SK-N-SH treated with all-trans-retinoic acid at 6 μM for 48 hours (cell line): ENCODE data around the gene KCP.

Experiments used
- ATAC-seq: fragments of 200-7000 bp; cut with Tn5 transposase; 3 replicates; pipeline ENCODE4 v1.9.1; 2020; ENCODE audit warnings: mild to moderate bottlenecking, moderate library complexity
- ARNTL ChIP-seq: fragments of 450-650 bp; formaldehyde crosslinking; IDR thresholded peaks from 2 replicates; pipeline ENCODE4 v1.5.0; 2020; ENCODE audit warnings: low read depth, mild to moderate bottlenecking, moderate library complexity, borderline replicate concordance
- BACH2 ChIP-seq: fragments of 250-450 bp; sonication (Bioruptor Pico); IDR thresholded peaks from 2 replicates; pipeline ENCODE4 v1.9.0; 2021; ENCODE audit warnings: mild to moderate bottlenecking, borderline replicate concordance
- CREB5 ChIP-seq: fragments of 250-450 bp; sonication (Bioruptor Pico); IDR thresholded peaks from 2 replicates; pipeline ENCODE4 v1.5.1; 2020; ENCODE audit warnings: low read depth, mild to moderate bottlenecking, moderate library complexity
- CSRNP3 ChIP-seq: fragments of 250-450 bp; sonication (Bioruptor Pico); IDR thresholded peaks from 2 replicates; pipeline ENCODE4 v1.5.1; 2021; ENCODE audit warnings: mild to moderate bottlenecking, moderate library complexity
- ESRRG ChIP-seq: fragments of 250-450 bp; sonication (Bioruptor Pico); IDR thresholded peaks from 2 replicates; pipeline ENCODE4 v1.6.1; 2021; ENCODE audit warnings: mild to moderate bottlenecking
- GLIS3 ChIP-seq: fragments of 250-450 bp; sonication (Bioruptor Pico); IDR thresholded peaks from 2 replicates; pipeline ENCODE4 v1.5.0; 2020; ENCODE audit warnings: mild to moderate bottlenecking, moderate library complexity
- OSR1 ChIP-seq: fragments of 250-450 bp; sonication (Bioruptor Pico); IDR thresholded peaks from 2 replicates; pipeline ENCODE4 v1.8.0; 2022; ENCODE audit warnings: moderate library complexity, mild to moderate bottlenecking, inconsistent platforms
- PPARA ChIP-seq: fragments of 250-450 bp; sonication (Bioruptor Pico); IDR thresholded peaks from 2 replicates; pipeline ENCODE4 v1.5.0; 2020; ENCODE audit warnings: mild to moderate bottlenecking, borderline replicate concordance
- RARB ChIP-seq: fragments of 250-450 bp; sonication (Bioruptor Pico); IDR thresholded peaks from 2 replicates; pipeline ENCODE4 v1.8.0; 2021; ENCODE audit warnings: mild to moderate bottlenecking, moderate library complexity
- SNAI2 ChIP-seq: fragments of 250-450 bp; sonication (Bioruptor Pico); IDR thresholded peaks from 2 replicates; pipeline ENCODE4 v1.5.0; 2020; ENCODE audit warnings: mild to moderate bottlenecking, moderate library complexity
- TCF4 ChIP-seq: fragments of 250-450 bp; sonication (Bioruptor Pico); IDR thresholded peaks from 2 replicates; pipeline ENCODE4 v1.8.0; 2021; ENCODE audit warnings: mild to moderate bottlenecking, moderate library complexity, borderline replicate concordance
- ZC3H10 ChIP-seq: fragments of 250-450 bp; sonication (Bioruptor Pico); IDR thresholded peaks from 2 replicates; pipeline ENCODE4 v1.5.1; 2021; ENCODE audit warnings: mild to moderate bottlenecking, moderate library complexity
- ZFP3 ChIP-seq: fragments of 250-450 bp; sonication (Bioruptor Pico); IDR thresholded peaks from 2 replicates; pipeline ENCODE4 v1.5.0; 2020; ENCODE audit warnings: mild to moderate bottlenecking, moderate library complexity
- ZFP30 ChIP-seq: fragments of 450-650 bp; formaldehyde crosslinking; IDR thresholded peaks from 2 replicates; pipeline ENCODE4 v1.5.0; 2022; ENCODE audit warnings: mild to moderate bottlenecking, moderate library complexity
- ZNF565 ChIP-seq: fragments of 450-650 bp; formaldehyde crosslinking; conservative IDR thresholded peaks from 2 replicates; pipeline ENCODE4 v1.5.0; 2020; ENCODE audit warnings: low read depth, mild to moderate bottlenecking, moderate library complexity
- ZNF70 ChIP-seq: fragments of 450-650 bp; formaldehyde crosslinking; IDR thresholded peaks from 2 replicates; pipeline ENCODE4 v1.5.0; 2020; ENCODE audit warnings: mild to moderate bottlenecking, moderate library complexity
- ZNF8 ChIP-seq: fragments of 450-650 bp; formaldehyde crosslinking; IDR thresholded peaks from 2 replicates; pipeline ENCODE4 v1.5.0; 2020; ENCODE audit warnings: mild to moderate bottlenecking, moderate library complexity
- TF ChIP-seq, protein P1 (sequence below): fragments of 250-450 bp; sonication (Bioruptor Pico); IDR thresholded peaks from 2 replicates; pipeline ENCODE4 v1.8.0; 2021; ENCODE audit warnings: low read depth, mild to moderate bottlenecking, moderate library complexity, borderline replicate concordance
- TF ChIP-seq, protein P2 (sequence below): fragments of 250-450 bp; sonication (Bioruptor Pico); IDR thresholded peaks from 2 replicates; pipeline ENCODE4 v1.5.0; 2020; ENCODE audit warnings: mild to moderate bottlenecking, moderate library complexity
- TF ChIP-seq, protein P3 (sequence below): fragments of 250-450 bp; sonication (Bioruptor Pico); IDR thresholded peaks from 2 replicates; pipeline ENCODE4 v1.8.0; 2020; ENCODE audit warnings: mild to moderate bottlenecking, moderate library complexity, borderline replicate concordance

KCP gene

GRCh38 chr7:128849804-128850490 lies 60.6 kb downstream of the KCP start:
- no peak for ATAC-seq

GRCh38 chr7:128849156-128849515 lies 61.4 kb downstream of the KCP start:
- no peak for ATAC-seq
- TF ChIP-seq TCF4 (CRISPR knock-in tag) (no peak), CSRNP3 (no peak), PPARA (CRISPR knock-in tag) (no peak), RARB (CRISPR knock-in tag) (no peak), OSR1 (CRISPR knock-in tag) (no peak), BACH2 (CRISPR knock-in tag) (no peak), GLIS3 (CRISPR knock-in tag) (no peak), CREB5 (CRISPR knock-in tag) (no peak), ZNF70 (CRISPR knock-in tag) (no peak), ESRRG (CRISPR knock-in tag) (no peak), SNAI2 (CRISPR knock-in tag) (no peak), ZFP3 (CRISPR knock-in tag) (no peak), ZC3H10 (CRISPR knock-in tag) (no peak)
- TF ChIP-seq, protein P1, sequence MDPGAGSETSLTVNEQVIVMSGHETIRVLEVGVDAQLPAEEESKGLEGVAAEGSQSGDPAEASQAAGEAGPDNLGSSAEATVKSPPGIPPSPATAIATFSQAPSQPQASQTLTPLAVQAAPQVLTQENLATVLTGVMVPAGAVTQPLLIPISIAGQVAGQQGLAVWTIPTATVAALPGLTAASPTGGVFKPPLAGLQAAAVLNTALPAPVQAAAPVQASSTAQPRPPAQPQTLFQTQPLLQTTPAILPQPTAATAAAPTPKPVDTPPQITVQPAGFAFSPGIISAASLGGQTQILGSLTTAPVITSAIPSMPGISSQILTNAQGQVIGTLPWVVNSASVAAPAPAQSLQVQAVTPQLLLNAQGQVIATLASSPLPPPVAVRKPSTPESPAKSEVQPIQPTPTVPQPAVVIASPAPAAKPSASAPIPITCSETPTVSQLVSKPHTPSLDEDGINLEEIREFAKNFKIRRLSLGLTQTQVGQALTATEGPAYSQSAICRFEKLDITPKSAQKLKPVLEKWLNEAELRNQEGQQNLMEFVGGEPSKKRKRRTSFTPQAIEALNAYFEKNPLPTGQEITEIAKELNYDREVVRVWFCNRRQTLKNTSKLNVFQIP = no peak
- TF ChIP-seq, protein P2, sequence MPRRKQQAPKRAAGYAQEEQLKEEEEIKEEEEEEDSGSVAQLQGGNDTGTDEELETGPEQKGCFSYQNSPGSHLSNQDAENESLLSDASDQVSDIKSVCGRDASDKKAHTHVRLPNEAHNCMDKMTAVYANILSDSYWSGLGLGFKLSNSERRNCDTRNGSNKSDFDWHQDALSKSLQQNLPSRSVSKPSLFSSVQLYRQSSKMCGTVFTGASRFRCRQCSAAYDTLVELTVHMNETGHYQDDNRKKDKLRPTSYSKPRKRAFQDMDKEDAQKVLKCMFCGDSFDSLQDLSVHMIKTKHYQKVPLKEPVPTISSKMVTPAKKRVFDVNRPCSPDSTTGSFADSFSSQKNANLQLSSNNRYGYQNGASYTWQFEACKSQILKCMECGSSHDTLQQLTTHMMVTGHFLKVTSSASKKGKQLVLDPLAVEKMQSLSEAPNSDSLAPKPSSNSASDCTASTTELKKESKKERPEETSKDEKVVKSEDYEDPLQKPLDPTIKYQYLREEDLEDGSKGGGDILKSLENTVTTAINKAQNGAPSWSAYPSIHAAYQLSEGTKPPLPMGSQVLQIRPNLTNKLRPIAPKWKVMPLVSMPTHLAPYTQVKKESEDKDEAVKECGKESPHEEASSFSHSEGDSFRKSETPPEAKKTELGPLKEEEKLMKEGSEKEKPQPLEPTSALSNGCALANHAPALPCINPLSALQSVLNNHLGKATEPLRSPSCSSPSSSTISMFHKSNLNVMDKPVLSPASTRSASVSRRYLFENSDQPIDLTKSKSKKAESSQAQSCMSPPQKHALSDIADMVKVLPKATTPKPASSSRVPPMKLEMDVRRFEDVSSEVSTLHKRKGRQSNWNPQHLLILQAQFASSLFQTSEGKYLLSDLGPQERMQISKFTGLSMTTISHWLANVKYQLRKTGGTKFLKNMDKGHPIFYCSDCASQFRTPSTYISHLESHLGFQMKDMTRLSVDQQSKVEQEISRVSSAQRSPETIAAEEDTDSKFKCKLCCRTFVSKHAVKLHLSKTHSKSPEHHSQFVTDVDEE (CRISPR knock-in tag) = no peak

More at GRCh38 chr7:128849804-128850490, 60.6 kb downstream of the KCP start:
- TF ChIP-seq ZFP30 (no peak), ESRRG (CRISPR knock-in tag) (no peak), PPARA (CRISPR knock-in tag) (no peak), BACH2 (CRISPR knock-in tag) (no peak), CREB5 (CRISPR knock-in tag) (no peak), ARNTL (no peak), OSR1 (CRISPR knock-in tag) (no peak), GLIS3 (CRISPR knock-in tag) (no peak), ZNF565 (CRISPR knock-in tag) (no peak), ZNF8 (CRISPR knock-in tag) (no peak), SNAI2 (CRISPR knock-in tag) (no peak)
- TF ChIP-seq, protein P3, sequence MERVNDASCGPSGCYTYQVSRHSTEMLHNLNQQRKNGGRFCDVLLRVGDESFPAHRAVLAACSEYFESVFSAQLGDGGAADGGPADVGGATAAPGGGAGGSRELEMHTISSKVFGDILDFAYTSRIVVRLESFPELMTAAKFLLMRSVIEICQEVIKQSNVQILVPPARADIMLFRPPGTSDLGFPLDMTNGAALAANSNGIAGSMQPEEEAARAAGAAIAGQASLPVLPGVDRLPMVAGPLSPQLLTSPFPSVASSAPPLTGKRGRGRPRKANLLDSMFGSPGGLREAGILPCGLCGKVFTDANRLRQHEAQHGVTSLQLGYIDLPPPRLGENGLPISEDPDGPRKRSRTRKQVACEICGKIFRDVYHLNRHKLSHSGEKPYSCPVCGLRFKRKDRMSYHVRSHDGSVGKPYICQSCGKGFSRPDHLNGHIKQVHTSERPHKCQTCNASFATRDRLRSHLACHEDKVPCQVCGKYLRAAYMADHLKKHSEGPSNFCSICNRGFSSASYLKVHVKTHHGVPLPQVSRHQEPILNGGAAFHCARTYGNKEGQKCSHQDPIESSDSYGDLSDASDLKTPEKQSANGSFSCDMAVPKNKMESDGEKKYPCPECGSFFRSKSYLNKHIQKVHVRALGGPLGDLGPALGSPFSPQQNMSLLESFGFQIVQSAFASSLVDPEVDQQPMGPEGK (CRISPR knock-in tag) = no peak
- TF ChIP-seq, protein P2 (CRISPR knock-in tag) = no peak
